H1 (cell line): ENCODE results near the gene PET100. TPM values are rescaled to one million over a fixed set of nuclear protein-coding genes. Genes with fewer than 3 reads are reported as not detected.

Experiments used
- GABPA ChIP-seq: IDR thresholded peaks from 2 replicates; pipeline ENCODE4 v1.6.1; 2011; ENCODE audit warnings: mild to moderate bottlenecking, low read length, moderate library complexity, borderline replicate concordance; ENCODE audit not compliant: insufficient read depth
- SUZ12 ChIP-seq: fragments of 200-600 bp; sonication (generic); IDR thresholded peaks from 2 replicates; pipeline ENCODE4 v1.6.1; 2012; ENCODE audit warnings: mild to moderate bottlenecking, inconsistent platforms, low read length, moderate library complexity, mixed read lengths
- TEAD4 ChIP-seq: IDR thresholded peaks from 2 replicates; pipeline ENCODE4 v1.6.1; 2012; ENCODE audit warnings: low read depth, low read length, inconsistent platforms, mixed read lengths
- polyA plus RNA-seq, 7 experiments: library from polyadenylated mRNA; depleted of rRNA in 3 of 7; stranded (reverse) in 5 of 7; unstranded in 2 of 7; fragments of >200 nt in 5 of 7; fragments of 200-250 nt in 2 of 7; gene quantifications; 1 replicate in 5 of 7; 2 replicates in 1 of 7; 4 replicates in 1 of 7; pipeline versions ENCODE4 v1.2.1 to v1.2.3, GENCODE V29; 2011 to 2013; ENCODE audit warnings: missing spikeins in 2 of 7, mixed read lengths in 2 of 7
- total RNA-seq: library from RNA; stranded (reverse); fragmentation: NEBNext Ultra II Directional; extraction: Animal tissue kit (Norgen Biotek cat#: 25700); gene quantifications from 2 replicates; pipeline ENCODE4 v1.2.1, GENCODE V29; 2021

The PET100 gene
- total and polyA plus RNA-seq, 2 of the 8 experiments (the other 6 are each of a cell fraction or from before 2014, with no cell fraction given): 80.8 to 105 TPM

- TF ChIP-seq SUZ12 (no peak), GABPA (no peak), TEAD4 (no peak)
Measured at GRCh38 chr19:7638802-7639465, 9.3 kb downstream of the PET100 start (continued).
